ACC112 (cell line): ENCODE data around the gene METTL2A.
"Not testable (repeated sequence)": the region's sequence is repeated elsewhere in the genome, so short reads cannot be mapped to it uniquely, and the experiment has no call there.

Experiments used
- H2AFZ ChIP-seq: fragments of 200-600 bp; sonication (generic); one replicate; pipeline ENCODE4 v1.6.0; 2017; ENCODE audit warnings: antibody characterized with exemption, low read length; ENCODE audit not compliant: unreplicated experiment
- H3K27ac ChIP-seq: fragments of 200-600 bp; sonication (generic); 2 replicates; pipeline ENCODE4 v1.5.1; 2014; ENCODE audit warnings: low read depth, mild to moderate bottlenecking, antibody characterized with exemption, low read length, moderate library complexity
- H3K27me3 ChIP-seq: fragments of 200-600 bp; sonication (generic); 2 replicates; pipeline ENCODE4 v1.6.1; 2014; ENCODE audit warnings: mild to moderate bottlenecking, antibody characterized with exemption, low read length, moderate library complexity, mixed read lengths; ENCODE audit not compliant: insufficient read depth
- H3K36me3 ChIP-seq: fragments of 200-600 bp; sonication (generic); 2 replicates; pipeline ENCODE4 v1.6.1; 2016; ENCODE audit warnings: mild to moderate bottlenecking, antibody characterized with exemption, low read length, moderate library complexity, mixed read lengths; ENCODE audit not compliant: insufficient read depth
- H3K4me1 ChIP-seq: fragments of 200-600 bp; sonication (generic); one replicate; pipeline ENCODE4 v1.6.1; 2016; ENCODE audit warnings: low read length, mixed read lengths; ENCODE audit not compliant: insufficient read depth, unreplicated experiment, control insufficient read depth
- H3K4me3 ChIP-seq: fragments of 200-600 bp; sonication (generic); 2 replicates; pipeline ENCODE4 v1.5.1; 2014; ENCODE audit warnings: mild to moderate bottlenecking, low read depth, low read length
- H3K79me2 ChIP-seq: fragments of 200-600 bp; sonication (generic); one replicate; pipeline ENCODE4 v1.6.0; 2016; ENCODE audit warnings: low read length; ENCODE audit not compliant: control insufficient read depth, unreplicated experiment, insufficient read depth

The METTL2A gene

DNA sequence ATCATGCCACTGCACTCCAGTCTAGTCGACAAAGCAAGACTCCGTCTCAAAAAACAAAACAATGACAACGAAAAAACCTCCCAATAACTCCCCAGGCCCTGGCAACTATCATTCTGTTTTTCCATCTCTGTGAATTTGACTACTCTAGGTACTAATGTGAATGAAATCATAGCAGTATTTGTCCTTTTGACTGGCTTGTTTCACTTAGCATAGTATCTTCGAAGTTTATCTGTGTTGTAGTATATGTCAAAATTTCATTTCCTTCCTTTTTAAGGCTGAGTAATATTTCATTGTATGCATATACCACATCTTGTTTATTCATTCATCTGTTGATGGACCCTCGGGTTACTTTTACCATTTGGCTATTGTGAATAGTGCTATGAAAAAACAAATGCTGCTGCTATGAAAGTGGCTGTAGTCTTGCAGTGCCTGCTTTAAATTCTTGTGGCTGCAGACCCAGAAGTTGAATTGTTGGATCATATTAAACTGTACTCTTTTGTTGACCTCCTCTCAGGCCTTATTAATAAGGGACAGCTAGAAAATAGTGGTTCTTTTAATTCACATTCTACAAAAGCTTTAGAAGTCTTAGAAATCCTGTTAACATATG lies 69.5 kb downstream of the METTL2A start:
- H3K79me2 ChIP-seq = peaks cover 77% of the 10 kb centered on the region
- H2AFZ ChIP-seq, H3K27me3 ChIP-seq, H3K27ac ChIP-seq, H3K4me1 ChIP-seq, H3K4me3 ChIP-seq, H3K36me3 ChIP-seq: not testable (repeated sequence)

DNA sequence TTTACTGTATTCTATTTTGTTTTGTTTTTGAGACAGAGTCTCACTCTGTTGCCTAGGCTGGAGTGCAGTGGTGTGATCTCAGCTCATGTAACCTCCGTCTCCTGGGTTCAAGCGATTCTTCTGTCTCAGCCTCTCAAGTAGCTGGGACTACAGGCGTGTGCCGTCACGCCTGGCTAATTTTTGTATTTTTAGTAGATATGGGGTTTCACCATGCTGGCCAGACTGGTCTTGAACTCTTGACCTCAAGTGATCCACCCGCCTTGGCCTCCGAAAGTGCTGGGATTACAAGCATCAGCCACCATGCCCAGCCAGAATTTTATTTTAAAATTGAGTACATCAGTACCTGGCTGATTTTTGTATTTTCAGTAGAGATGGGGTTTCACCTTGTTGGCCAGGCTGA lies 70.4 kb downstream of the METTL2A start:
- not testable (repeated sequence) for H3K27ac ChIP-seq, H3K27me3 ChIP-seq, H2AFZ ChIP-seq, H3K4me1 ChIP-seq, H3K4me3 ChIP-seq, H3K36me3 ChIP-seq
- H3K79me2 ChIP-seq = peaks cover 74% of the 10 kb centered on the region

DNA sequence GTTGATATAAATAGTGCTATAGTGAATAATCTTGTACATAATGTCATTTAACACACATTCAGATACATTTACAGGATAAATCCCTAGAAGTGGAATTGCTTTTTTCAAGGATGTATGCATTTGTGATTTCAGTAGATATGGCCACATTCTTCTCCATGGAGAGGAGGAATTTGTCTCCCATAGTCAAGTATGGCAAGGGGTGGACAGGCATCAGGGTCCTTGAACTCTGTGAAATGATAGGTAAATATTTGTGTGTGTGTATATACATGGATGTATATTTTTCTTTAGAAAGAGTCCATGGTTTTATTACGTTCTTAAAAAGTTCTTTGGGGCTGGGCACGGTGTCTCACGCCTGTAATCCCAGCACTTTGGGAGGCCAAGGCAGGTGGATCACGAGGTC lies 72.6 kb downstream of the METTL2A start:
- not testable (repeated sequence) for H2AFZ ChIP-seq, H3K4me1 ChIP-seq, H3K27me3 ChIP-seq, H3K36me3 ChIP-seq, H3K27ac ChIP-seq, H3K4me3 ChIP-seq
- peaks cover 64% of the 10 kb centered on the region for H3K79me2 ChIP-seq

DNA sequence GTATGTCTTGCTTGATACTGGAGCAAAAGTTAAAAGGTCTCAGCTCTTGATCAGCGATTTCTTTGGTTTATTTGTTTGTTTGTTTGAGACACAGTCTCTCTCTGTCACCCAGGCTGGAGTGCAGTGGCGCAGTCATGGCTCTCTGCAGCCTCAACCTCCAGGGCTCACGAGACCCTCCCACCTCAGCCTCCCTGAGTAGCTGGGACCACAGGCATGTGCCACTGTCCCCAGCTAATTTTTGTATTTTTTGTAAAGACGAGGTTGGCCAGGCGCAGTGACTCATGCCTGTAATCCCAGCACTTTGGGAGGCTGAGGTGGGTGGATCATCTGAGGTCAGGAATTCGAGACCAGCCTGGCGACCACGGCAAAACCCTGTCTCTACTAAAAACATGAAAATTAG lies 75.1 kb downstream of the METTL2A start:
- H3K36me3 ChIP-seq, H3K4me3 ChIP-seq, H3K27ac ChIP-seq, H3K27me3 ChIP-seq, H3K4me1 ChIP-seq, H2AFZ ChIP-seq: not testable (repeated sequence)
- peaks cover 49% of the 10 kb centered on the region for H3K79me2 ChIP-seq
